ENCODE results near the gene SLC25A44.

SLC25A44 gene, protein sequence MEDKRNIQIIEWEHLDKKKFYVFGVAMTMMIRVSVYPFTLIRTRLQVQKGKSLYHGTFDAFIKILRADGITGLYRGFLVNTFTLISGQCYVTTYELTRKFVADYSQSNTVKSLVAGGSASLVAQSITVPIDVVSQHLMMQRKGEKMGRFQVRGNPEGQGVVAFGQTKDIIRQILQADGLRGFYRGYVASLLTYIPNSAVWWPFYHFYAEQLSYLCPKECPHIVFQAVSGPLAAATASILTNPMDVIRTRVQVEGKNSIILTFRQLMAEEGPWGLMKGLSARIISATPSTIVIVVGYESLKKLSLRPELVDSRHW

DNA sequence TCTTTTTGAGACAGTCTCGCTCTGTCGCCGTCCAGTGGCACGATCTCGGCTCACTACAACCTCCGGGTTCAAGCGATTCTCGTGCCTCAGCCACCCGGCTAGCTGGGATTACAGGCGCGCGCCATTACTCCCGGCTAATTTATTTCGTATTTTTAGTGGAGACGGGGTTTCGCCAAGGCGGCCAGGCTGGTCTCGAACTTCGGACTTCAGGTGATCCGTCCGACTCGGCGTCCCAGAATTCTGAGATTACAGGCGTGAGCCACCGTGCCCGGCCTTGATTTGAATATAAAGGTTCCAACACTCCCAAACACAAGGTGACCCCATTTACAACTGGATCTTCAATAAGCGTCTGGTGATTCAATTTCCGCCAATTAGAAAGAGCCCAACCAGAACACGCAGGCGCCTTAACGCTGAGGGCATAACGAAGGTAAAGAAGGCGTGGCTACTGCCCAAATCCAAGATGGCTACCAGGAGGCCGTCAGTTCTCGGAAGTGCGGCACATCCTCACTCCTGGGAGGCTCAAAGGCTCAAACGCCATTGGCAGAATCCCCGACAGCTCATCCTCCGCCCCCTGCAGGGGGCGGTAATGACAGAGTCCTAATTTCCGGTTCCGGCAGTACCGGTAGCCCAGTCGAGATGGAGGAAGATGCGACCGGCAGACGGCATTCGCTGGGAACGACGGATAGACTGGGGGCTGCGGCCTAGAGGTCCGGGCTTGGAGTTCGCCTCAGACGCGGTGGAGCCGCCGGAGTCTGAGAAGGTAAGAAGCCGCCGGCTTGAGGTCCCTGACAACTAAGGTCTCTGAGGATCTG is at the start of gene SLC25A44:
SLC25A44 (plus strand) TSS at position 617 of the 812 bp plus-strand sequence. CDS start 5,744 bp downstream, outside the sequence.
- peak; percentile 94 to 95 for DNase-seq (ENCODE audit: low read depth in 2 of 2)

DNA sequence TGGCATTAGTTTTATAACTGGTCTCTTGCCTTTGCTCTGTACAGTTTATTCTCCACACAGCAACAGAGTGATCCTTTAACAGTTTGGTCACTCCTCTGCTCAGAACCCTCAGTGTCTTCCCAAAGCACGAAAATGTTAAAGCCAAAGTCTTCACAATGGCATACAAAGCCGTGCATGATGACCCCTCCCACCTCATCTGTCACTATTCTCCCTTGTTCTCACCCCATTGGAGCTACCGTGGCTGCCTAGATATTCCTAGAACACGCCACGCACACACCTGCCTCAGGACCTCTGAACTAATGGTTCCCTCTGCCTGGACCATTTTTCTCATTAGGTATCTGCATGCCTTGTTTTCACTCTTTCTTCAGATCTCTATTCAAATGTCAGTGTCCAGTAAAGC is 49.2 kb upstream of the SLC25A44 start:
- DNase-seq (ENCODE audit: low read depth in 2 of 2) = no peak

DNA sequence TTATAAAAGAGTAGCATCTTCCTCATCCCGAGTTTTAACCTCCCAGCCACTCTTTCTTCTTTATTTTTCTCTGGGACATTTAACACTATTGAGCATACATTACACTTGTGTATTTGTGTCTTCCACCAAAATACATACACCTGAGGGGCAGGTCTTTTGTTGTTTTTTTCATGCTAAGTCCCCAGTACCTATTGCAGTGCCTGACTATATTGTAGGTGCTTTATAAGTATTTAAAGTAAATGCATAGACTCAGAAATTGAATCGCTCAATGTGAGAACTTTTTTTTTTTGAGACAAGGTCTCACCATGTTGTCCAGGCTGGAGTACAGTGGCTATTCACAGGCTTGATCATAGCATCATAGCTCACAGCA is 48.3 kb upstream of the SLC25A44 start:
- no peak for DNase-seq (ENCODE audit: low read depth in 2 of 2)

- DNase-seq (ENCODE audit: low read depth in 2 of 2) = no peak
Observed at GRCh38 chr1:156146020-156146768, 47.7 kb upstream of the SLC25A44 start.

GRCh38 chr1:156146769-156147405 is 47.0 kb upstream of the SLC25A44 start:
- no peak for DNase-seq (ENCODE audit: low read depth in 2 of 2)

DNA sequence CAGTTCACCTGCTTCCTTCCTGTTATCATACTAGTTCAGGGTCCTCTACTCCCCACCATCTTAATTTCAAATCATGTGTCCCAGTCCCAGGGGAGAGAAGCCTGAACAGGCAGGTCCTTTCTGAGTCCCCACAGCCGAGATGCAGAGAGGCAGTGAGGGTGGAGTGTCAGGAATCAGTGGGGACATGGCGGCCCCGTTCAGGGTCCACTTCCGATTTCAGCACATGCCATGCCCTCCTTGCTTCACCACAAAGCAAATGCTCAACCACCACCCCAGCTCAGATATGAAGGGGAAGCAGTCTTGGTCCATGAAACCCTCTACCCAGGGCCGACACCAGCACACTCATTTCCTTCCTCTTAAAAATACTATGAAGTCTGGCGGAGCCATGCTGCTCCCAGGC is 45.7 kb upstream of the SLC25A44 start:
- DNase-seq (ENCODE audit: low read depth in 2 of 2) = no peak

DNA sequence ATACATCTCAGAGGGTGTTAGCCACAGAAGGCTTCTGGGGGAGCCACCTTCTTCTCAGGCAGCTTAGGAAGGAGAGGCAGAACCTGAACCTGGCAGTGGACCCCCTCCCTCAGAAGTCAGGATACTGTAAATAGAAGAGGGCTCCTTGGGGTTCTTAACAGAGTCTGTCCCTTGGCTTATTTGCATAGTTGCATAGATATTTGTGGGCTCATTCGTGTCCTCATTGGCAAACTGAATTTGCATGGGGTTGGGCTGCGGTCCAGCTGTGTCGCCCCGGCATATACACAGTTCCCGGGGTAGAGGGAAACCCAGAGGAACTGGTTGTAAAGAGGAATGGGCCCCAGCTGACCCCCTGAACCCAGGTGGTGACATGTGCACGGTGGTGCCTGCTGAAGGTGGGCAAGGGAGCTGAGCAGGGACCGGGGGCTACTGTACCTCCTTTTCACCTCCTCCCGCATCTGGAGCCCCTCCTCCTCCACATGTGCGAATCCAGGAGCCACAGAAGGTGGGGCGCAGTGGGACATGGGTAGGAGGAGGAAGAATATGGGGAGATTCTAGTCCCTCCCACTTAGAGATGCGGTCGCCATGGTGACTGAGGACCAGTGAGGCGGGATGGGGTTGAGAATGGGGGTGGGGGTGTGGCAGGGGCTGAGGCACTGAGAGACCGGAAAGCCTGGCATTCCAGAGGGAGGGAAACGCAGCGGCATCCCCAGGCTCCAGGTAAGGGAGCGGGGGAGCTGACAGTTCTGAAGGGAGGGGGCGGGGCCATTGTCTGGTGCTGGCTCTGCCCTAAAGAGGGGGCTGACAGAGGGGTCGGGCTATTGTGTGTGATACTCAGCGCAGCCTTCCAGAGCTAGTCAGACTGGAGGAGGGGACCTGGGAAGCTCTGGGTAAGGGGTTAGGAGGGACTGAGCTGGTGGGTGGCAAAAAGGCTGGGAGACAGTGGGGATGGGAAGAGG is 44.3 kb upstream of the SLC25A44 start:
- no peak for DNase-seq (ENCODE audit: low read depth in 2 of 2)

DNA sequence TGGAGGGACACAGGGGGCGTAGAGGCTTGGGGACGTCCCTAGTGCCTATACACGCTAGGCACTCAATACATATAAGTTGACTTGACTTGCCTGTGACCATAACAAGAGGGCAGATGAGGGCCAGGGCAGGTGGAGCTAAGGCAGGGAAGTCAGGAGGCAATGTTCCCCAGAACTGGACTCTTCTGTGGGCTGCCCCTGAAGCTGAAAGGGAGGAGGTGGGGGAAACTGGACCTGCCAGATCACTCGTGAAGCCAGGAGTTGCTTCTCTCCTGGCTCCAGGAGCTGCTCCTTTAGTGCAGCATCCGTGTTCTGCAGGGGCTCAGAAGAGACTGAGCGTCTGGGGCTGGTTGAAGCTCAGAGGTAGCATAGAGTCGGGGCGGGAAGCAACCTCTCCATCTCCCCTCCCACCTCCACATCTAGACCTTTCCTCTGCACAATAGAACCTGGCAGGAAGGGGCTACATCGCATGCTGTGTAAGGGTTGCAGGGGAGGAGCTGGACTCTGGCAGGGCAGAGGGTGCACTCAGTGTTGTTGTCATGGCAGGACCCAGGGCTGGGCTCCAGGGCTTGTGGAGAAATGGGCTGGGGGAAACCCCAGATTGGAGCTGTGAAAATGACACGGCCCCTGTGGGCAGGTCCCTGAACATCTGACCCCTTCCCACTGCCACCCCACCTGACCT is 43.4 kb upstream of the SLC25A44 start:
- no peak for DNase-seq (ENCODE audit: low read depth in 2 of 2)

- no peak for DNase-seq (ENCODE audit: low read depth in 2 of 2)
Observed at GRCh38 chr1:156151093-156151688, 42.7 kb upstream of the SLC25A44 start.

GRCh38 chr1:156152628-156153027 is 41.3 kb upstream of the SLC25A44 start:
- DNase-seq (ENCODE audit: low read depth in 2 of 2) = no peak

GRCh38 chr1:156153362-156153761 is 40.5 kb upstream of the SLC25A44 start, which contains the start of gene SEMA4A:
Gene SEMA4A (plus strand): TSS chr1:156153585. CDS start chr1:156154579, 994 bp downstream.
- no peak for DNase-seq (ENCODE audit: low read depth in 2 of 2)

DNA sequence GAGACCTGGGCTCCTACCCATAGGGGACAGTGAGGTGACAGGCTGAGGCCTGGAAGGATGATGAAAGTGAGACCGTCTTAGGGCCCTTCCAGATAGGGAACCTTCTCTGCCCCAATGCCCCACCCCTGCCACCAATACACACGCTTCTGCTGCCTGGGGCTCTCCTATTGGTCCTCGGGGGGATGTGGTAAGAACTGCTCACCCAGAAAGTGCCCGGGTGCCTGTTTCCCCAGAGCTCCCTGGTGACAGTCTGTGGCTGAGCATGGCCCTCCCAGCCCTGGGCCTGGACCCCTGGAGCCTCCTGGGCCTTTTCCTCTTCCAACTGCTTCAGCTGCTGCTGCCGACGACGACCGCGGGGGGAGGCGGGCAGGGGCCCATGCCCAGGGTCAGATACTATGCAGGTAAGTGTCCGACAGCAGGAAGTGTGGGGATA is 39.6 kb upstream of the SLC25A44 start:
- DNase-seq (ENCODE audit: low read depth in 2 of 2) = peak in 1 of 2 donors; percentile 40

DNA sequence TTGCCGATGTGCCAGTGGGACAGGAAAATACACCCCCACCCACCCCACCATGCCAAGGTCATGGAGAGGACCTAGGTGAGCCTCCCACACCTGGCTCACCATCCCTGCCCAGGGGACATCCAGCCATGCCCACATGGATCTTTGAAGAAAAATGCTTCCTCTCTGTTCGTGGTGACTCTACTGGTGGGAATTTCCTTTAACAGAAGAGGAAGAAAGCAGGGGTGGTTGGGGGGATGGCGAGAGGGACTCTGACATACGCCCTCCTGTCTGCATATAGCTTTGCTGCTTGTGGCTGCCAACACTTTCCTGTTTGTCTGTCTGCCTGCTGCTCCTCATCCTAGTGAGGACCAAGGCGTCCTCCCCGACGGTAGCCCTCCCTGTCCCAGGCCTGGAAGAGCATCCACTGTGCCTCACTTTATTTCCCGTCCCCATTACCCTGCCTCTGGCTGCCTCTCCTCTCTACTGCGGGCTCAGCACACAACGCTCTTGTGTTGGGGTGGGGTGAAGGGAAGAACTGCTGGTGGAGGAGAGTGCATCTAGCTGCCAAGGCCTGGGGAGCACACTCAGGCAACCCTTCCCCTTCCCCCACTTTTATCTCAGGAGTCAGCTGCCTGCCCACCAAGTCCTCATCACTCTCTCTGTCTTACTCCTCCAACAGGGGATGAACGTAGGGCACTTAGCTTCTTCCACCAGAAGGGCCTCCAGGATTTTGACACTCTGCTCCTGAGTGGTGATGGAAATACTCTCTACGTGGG is 38.0 kb upstream of the SLC25A44 start:
- DNase-seq (ENCODE audit: low read depth in 2 of 2) = no peak

GRCh38 chr1:156157506-156157905 is 36.4 kb upstream of the SLC25A44 start:
- DNase-seq (ENCODE audit: low read depth in 2 of 2) = no peak

DNA sequence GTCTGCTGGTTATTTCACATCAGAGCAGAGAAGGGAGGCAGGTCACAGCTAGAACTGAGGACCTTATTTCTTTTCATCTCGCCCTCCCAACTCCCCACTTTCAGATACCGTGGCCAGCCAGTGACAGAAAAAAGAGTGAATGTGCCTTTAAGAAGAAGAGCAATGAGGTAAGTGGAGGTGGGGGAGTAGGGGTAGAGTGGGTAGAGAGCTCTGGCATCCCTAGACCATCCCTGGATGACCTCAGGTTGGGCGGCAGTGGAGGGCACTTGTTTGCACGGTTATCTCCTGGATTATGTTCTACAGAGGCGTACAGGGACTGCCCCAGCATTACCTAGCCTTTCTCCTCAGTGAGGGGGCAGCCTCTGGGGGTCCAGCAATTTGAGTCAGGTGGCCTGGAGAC is 35.9 kb upstream of the SLC25A44 start:
- no peak for DNase-seq (ENCODE audit: low read depth in 2 of 2)

DNA sequence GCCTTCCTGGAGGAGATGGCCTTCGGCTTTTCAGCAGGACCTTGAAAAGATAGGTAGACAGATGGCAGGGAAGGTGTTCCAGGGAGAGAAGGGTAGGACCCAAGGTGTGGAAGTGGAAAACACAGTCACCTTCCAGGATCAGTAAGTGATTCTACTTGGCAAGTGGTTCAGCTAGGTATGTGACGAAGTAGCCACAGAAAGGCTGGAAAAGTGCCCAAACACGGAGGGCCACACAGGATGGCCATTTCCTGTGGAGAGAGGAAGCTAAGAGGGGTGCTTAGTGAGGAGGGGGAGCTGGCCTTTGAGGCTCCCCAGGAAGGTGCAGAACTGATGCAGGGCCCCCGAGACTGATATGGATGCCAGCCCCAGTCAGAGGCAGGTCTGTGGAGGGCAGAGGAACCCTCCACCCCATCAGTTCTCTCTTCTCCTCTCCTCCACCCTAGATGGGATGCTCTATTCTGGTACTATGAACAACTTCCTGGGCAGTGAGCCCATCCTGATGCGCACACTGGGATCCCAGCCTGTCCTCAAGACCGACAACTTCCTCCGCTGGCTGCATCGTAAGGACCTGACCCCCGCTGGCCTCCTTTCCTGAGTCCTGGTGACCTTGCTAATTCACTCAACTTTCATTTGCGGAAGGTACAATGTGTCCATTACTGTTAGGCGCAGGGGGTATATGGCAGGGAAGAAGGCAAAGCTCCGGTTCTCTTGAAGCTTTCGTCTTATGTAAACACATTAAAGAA is 33.7 kb upstream of the SLC25A44 start:
- DNase-seq (ENCODE audit: low read depth in 2 of 2) = no peak

DNA sequence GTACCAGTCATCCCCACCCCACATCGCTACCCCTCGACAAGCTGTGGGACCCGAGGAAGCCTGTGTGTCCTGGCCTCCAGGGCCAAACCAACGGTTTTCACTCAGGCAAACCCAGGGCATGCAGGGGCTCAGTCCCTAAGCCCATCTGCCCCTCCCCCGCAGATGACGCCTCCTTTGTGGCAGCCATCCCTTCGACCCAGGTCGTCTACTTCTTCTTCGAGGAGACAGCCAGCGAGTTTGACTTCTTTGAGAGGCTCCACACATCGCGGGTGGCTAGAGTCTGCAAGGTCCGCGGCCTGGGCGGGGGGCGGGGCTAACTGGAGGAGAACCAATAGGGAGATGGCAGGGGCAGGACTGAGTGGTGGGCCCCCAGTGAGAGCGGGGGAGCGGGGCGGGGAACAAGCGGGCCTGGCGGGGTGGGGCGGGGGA is 33.1 kb upstream of the SLC25A44 start:
- DNase-seq (ENCODE audit: low read depth in 2 of 2) = peak; percentile 72 to 76

GRCh38 chr1:156162430-156163037 is 31.4 kb upstream of the SLC25A44 start:
- DNase-seq (ENCODE audit: low read depth in 2 of 2) = no peak
